NCI-H187 (cell line): Measurements from ENCODE around the gene BCKDHB.
"Not testable (repeated sequence)": the region's sequence is repeated elsewhere in the genome, so short reads cannot be mapped to it uniquely, and the experiment has no call there.

Experiments
- DNase-seq, 2 experiments: peaks; one replicate each; lab custom pipeline; 2025; lab: John Stamatoyannopoulos, UW

Gene BCKDHB

GRCh38 chr6:80106418-80107235, at the start of gene BCKDHB:
BCKDHB (plus strand) TSS chr6:80106671; CDS start chr6:80106694, 23 bp downstream.
- peak; percentile 93 to 98 for DNase-seq

GRCh38 chr6:80060774-80061173, 45.7 kb upstream of the BCKDHB start:
- no peak for DNase-seq

DNA sequence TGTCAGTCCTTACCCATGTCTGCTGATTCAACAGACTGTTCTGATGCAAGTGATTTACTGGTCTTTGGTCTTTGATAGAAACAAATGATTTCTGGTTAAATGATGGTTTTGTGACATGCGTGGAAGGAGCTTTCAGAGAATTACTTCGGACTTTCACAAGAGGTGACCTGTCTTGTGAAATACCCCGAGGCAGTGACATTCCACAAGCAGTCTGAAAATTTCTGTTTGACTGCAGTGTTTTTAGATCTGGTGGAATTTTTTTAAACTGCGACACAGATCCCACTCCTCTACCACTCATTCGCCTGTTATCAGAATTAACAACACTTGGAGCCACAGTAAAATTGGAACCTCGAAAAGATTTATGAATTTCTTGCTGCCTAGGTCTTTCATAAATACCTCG, 38.3 kb upstream of the BCKDHB start:
- not testable (repeated sequence) for DNase-seq

- not testable (repeated sequence) for DNase-seq
Observed at GRCh38 chr6:80070431-80070830, 36.0 kb upstream of the BCKDHB start.

DNA sequence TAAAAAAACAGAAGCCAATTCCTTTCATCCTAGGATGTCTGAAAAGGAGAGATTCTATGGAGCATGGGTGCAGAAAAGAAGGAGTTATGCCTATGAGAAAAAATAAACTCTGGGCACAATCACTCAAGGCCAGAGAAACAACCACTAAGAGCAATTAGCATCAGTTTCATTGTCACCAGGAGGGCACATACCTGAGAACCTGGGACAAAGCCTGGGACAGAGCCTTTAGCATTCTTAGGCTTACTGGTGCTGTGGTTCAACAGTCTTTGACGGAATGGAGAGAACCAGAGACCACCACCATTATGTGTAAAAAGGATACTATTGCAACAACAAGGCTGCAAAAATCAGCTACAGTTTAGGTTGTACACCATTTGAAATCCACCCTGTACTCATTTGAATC, 29.4 kb upstream of the BCKDHB start:
- no peak for DNase-seq

DNA sequence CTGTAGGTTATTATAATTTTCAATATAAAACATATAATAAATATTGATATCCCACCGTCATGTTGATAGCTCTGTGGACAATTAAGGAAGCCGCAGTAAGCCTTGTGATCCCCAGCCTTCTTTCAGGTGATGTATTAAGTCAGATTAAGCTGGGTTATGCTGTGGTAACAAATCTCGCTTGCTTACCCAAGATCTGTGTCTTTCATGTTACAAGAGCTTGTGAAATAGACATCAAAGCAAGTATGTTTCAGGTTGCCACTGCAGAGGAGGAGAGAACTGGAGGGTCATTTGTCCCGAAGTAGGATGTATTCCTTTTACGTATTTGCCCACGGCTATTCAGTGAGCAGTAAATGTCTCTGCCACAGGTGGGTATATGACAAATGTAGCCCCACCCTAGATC, 17.8 kb upstream of the BCKDHB start:
- no peak for DNase-seq

GRCh38 chr6:80091506-80091905, 15.0 kb upstream of the BCKDHB start:
- DNase-seq: no peak

DNA sequence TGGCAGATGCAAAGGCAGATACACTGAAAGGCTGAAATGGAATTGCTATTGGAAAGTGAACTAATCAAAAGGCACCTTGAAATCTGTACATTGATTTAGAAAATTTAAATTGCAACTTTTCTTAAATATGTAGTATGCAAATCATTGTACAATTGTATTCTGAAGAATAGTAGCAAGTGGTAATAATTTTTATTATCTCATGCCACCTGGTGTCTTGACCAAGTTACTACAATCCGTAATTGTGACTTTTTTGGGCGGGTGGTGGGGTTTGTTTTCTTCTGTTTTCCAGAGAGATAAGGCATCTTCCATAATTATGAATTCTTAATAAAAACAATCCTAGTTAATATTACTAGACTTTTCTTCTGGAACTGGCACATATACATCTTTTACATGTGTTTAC, 12.5 kb upstream of the BCKDHB start:
- no peak for DNase-seq

DNA sequence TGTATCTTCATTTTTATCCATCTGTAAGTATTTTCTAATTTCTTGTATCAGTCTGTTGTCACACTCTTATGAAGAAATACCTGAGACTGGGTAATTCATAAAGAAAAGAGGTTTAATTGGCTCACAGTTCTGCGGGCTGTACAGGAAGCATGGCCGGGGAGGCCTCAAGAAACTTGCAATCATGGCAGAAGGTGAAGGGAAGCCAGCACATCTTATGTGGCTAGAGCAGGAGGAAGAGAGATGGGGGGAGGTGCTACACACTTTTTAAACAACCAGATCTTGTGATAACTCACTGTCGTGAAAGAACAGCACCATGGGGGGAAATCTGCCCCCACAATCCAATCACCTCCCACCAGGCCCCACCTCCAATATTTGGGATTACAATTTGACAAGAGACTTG, 10.9 kb upstream of the BCKDHB start:
- DNase-seq: no peak

GRCh38 chr6:80098392-80098791, 8.1 kb upstream of the BCKDHB start:
- DNase-seq: no peak

DNA sequence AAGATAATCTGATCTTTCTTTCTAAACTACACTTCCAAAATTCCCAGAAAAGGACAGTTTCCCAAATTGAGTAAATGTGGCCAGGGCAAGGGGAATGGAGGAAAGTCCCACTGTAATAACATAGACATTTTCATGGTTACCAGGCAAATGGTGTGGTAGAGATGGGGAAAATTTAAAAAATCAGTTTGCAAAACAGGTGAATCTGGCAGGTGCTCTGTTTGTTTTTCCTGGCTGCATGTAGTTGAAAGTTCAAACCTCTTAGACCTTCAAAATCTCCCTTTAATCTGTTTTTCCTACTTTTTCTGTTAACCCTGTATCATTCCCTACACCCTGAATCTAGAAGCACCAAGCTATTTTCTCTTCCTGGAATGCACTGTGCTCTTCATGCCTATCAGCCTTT, 2.0 kb upstream of the BCKDHB start:
- DNase-seq: no peak

DNA sequence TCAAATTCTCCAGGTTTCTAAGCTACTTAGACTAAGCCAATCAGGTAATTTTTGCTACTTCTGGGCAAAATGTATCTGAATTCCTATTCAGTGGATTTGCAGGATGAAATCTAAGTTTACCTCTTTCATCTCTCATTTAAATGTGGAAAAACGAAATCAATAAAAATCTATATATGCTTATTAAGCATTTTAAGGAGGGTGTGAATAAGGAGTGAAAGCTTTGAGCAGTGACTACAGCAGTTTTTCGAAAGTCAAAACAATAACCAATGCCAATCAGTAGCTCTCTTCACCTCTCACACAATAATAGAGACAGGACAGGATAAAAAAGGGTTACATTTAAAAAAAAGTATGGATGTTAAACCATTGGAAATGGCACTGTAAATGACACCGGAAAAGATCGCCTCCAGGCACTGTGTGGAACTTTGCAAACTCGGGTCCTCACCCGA, 476 bp upstream of the BCKDHB start:
- DNase-seq: no peak

GRCh38 chr6:80122576-80122975, 16.1 kb downstream of the BCKDHB start:
- DNase-seq: not testable (repeated sequence)

- DNase-seq: no peak
Observed at GRCh38 chr6:80126657-80127345, 20.3 kb downstream of the BCKDHB start.

DNA sequence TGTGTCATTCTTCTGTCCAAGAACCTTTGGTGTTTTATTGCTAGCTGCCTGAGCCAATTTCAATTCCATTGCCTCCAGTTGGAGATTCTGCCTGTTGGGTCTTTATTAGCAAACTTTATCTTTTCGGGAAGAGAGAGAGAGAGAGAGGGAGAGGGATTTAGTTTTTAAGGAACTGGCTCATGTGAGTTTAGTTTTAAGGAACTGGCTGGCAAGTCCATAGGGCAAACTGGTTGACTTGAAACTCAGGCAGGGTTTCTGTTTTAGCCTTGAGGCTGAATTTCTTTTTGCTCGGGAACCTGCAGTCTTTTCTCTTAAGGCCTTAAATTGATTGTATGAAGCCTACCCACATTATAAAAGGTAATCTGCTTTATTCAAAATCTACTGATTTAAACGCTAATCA, 23.0 kb downstream of the BCKDHB start:
- DNase-seq: no peak

- peak; percentile 29 to 42 for DNase-seq
Observed at GRCh38 chr6:80133020-80133419, 26.5 kb downstream of the BCKDHB start.

GRCh38 chr6:80134065-80134464, 27.6 kb downstream of the BCKDHB start:
- no peak for DNase-seq

GRCh38 chr6:80142586-80142985, 36.1 kb downstream of the BCKDHB start:
- no peak for DNase-seq

DNA sequence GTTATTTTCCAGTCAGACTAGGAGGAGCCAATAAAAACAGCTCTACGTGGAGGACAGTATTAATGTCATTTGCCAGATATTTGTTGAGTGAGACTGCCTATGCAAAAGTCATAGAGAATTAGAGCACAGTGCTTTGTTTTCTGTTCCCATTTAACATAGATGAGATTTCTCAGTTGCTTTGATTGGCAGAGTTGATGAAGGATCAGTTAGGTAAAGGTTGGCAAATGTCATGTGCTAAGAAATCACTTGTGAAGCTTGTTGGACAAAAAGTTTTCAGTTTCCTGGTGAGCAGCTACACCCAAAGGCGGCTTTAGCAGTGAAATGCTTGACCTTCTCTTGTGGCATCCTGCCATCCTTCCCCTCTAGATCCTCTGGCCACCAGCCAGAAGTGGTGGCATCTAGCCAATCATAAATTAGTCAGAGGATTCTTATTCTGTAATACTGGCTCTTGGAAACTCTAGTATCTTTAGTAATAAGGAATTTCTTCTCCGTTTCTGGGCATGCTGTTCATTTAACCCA, 37.0 kb downstream of the BCKDHB start:
- DNase-seq: no peak

DNA sequence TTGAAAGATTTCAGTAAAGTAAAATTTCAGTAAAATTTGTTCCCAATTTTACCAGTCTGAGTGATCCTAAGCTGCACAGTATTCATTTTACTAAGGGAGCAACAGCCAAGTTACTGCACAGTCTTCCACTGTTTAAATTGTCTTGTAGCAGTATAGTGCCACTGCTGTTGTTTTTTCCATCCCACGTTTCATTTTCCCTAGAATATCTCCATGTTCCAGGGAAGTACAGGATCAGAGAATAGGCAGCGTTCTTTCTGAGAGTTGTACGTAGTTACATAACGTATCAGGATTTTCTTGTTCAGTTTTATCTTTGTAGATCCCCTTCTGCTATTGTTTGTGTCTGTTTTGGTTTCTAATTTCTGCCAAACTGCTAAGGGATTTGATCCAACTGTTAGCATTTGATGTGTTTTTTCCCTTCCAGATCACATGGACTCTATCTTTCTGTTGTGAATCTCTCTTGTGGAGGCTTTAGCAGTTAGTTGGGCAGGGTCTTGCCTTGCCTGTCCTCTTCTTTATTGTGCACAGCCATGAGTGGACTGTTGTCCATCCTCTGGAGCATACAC, 38.4 kb downstream of the BCKDHB start:
- DNase-seq: no peak

DNA sequence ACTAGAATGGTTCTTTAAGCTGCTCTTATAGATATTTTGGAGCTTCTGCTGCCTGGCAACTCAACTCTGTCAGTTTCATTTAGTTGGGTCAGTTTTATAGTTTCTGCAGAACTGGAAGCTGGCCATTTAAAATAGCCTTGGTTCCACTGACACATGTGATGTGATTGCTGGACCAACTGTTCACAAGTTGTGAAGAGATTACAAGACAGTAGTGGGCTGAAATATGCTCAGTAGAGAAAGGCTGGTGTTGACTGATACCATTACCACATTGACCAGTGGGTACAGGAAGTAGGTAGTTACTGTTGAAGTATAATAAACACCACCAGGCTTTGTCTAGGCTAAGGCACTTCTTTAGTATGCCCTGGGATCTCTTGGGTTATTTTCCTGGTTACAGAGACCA, 39.0 kb downstream of the BCKDHB start:
- no peak for DNase-seq

GRCh38 chr6:80145921-80146320, 39.5 kb downstream of the BCKDHB start:
- DNase-seq: no peak

DNA sequence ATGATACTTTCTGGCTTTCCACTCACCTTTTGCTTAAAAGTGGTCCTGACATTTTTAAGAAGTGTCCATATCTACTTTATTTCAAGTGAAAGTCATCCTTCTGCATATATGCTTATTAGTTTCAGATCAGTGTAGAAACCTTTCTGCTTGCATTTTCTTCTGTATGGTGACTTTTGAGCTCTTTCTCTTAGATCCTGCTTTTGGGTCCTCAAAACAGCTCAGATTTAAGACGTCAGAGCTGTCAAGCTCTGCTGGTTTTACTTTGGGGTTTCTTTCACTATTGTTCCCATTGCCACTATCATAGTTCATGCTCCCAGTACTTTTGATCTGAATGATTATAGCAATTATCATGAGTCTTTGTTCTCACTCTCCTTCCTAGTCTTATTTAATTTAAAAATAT, 41.7 kb downstream of the BCKDHB start:
- DNase-seq: no peak
